Adrenal gland (tissue), 12 donors: ENCODE data around the gene PITHD1. TPM values are rescaled to one million over a fixed set of nuclear protein-coding genes. Genes with fewer than 3 reads are reported as not detected.

Source experiments
- DNase-seq, 7 donors: peaks; one replicate each; pipeline ENCODE4 v3.0.0-alpha.2; 2019 to 2020
- H3K27ac ChIP-seq, 5 donors: fragments of 200-600 bp; sonication (generic) in 4 of 5; 1 replicate in 3 of 5; 2 replicates in 2 of 5; pipeline versions ENCODE4 v1.5.1 to v1.8.0; 2016 to 2020; ENCODE audit warnings: mild to moderate bottlenecking in 1 of 5
- H3K27me3 ChIP-seq: fragments of 200-600 bp; 2 replicates; pipeline ENCODE4 v1.8.0; 2021
- H3K36me3 ChIP-seq, 2 donors: fragments of 200-600 bp; replicated peaks in 1 of 2; 1 replicate in 1 of 2; 2 replicates in 1 of 2; pipeline versions ENCODE4 v1.5.1 to v1.8.0; 2018 to 2022
- H3K4me1 ChIP-seq, 2 donors: fragments of 200-600 bp; replicated peaks in 1 of 2; 1 replicate in 1 of 2; 2 replicates in 1 of 2; pipeline versions ENCODE4 v1.5.1 to v1.8.0; 2018 to 2021
- H3K4me3 ChIP-seq, 4 donors: fragments of 200-600 bp; sonication (generic) in 3 of 4; one replicate each; pipeline ENCODE4 v1.5.1; 2016 to 2018
- H3K9me3 ChIP-seq, 3 donors: fragments of 200-600 bp; sonication (generic) in 1 of 3; replicated peaks in 1 of 3; 1 replicate in 2 of 3; 2 replicates in 1 of 3; pipeline versions ENCODE4 v1.5.1 to v1.8.0; 2016 to 2021
- CTCF ChIP-seq, 6 experiments: fragments of 450-650 bp in 4 of 6; fragments of 200-600 bp in 2 of 6; sonication (generic) in 1 of 6; IDR thresholded peaks; 1 replicate in 5 of 6; 2 replicates in 1 of 6; pipeline versions ENCODE4 v1.5.1 to v1.8.0; 2016 to 2021; ENCODE audit warnings: antibody characterized with exemption in 6 of 6, mild to moderate bottlenecking in 2 of 6, moderate library complexity in 1 of 6
- POLR2A ChIP-seq, 2 donors: fragments of 450-650 bp; IDR thresholded peaks; one replicate each; pipeline ENCODE4 v1.6.1; 2017; ENCODE audit warnings: antibody characterized with exemption in 2 of 2, mild to moderate bottlenecking in 2 of 2, moderate library complexity in 1 of 2
- WGBS, 4 donors: extraction: QIAGEN DNeasy Blood & Tissue Kit in 2 of 4; methylation state at CpG; one replicate each; pipeline versions ENCODE4 v1.1.5 to v1.1.7; 2013 to 2017; 5-methylcytosine and 5-hydroxymethylcytosine counted together
- intact Hi-C, 2 donors: fragments of 100-400 bp; cut with DNase I; formaldehyde crosslinking; loops; one replicate each; pipeline versions ENCODE4 v1.14.1 to v1.15.0; 2022 to 2023
- polyA plus RNA-seq, 3 donors: library from polyadenylated mRNA; stranded (reverse); fragments of 200-250 nt in 2 of 3; fragments of 350-450 nt in 1 of 3; fragmentation: Illumina TruSeq in 1 of 3; extraction: RNeasy Lipid Tissue Mini Kit (QIAGEN cat#74804) in 1 of 3; gene quantifications; one replicate each; pipeline ENCODE4 v1.2.3, GENCODE V29; 2013 to 2014
- total RNA-seq, 9 donors: library from RNA; depleted of rRNA in 4 of 9; stranded (reverse); fragments of >200 nt in 4 of 9; fragments of 120-200 nt in 1 of 9; fragmentation: NEBNext Ultra II Directional in 1 of 9; extraction: Animal tissue kit (Norgen Biotek cat#: 25700) in 1 of 9; gene quantifications; one replicate each; pipeline versions ENCODE4 v1.1.0 to v1.2.4, GENCODE V29; 2013 to 2023
- donor health status: healthy with polysubstance abuse.
- donor health status: Bipolar disorder and iron deficiency.
- donor health status: DM: yes; HTN: yes; CAD: no.
- donor health status: DM: no; HTN: no; CAD: no.
- donor health status: DM: no; HTN: no; CAD: no.
- donor health status: DM: yes; HTN: yes; CAD: no.

PITHD1 gene
- total and polyA plus RNA-seq, 12 donors: 41.9 to 104 (median 63.0) TPM

- Histone ChIP-seq H3K4me1 (peaks cover 11 to 20% of the 10 kb centered on the region in 2 donors), H3K27ac (no peak overlapping the region), H3K4me3 (no peak overlapping the region), H3K36me3 (peaks cover 0 to 30% of the 10 kb centered on the region in 2 donors), H3K9me3 (no peaks in the 10 kb centered on the region), H3K27me3 (no peaks in the 10 kb centered on the region)
- DNase-seq: peak in 1 of 7 donors; percentile 35
- intact Hi-C loops: no loop called here
- TF ChIP-seq CTCF (IDR thresholded peaks at IDR 0.05) (no peak), POLR2A (IDR thresholded peaks at IDR 0.05) (no peak)
- WGBS, 4 donors: 71 to 82% (median 80%) methylated on average over 11 to 20 of the region's 20 CpGs
Observed at GRCh38 chr1:23797478-23798448, 19.5 kb downstream of the PITHD1 start.

GRCh38 chr1:23798662-23799142 lies 20.5 kb downstream of the PITHD1 start:
- H3K9me3 ChIP-seq: no peaks in the 10 kb centered on the region
- intact Hi-C loops: no loop called here
- TF ChIP-seq POLR2A (IDR thresholded peaks at IDR 0.05) (no peak), CTCF (IDR thresholded peaks at IDR 0.05) (no peak)
- H3K4me1 ChIP-seq: peaks cover 11 to 20% of the 10 kb centered on the region in 2 donors
- WGBS, 4 donors: 79 to 88% (median 86%) methylated on average over 9 to 12 of the region's 12 CpGs
- peak overlapping the region in 3 of 5 donors; percentile 84 to 87 (median 85) for H3K27ac ChIP-seq
- no peak overlapping the region for H3K4me3 ChIP-seq
- H3K27me3 ChIP-seq: no peaks in the 10 kb centered on the region
- peak in 3 of 7 donors; percentile 33 to 42 (median 39) for DNase-seq
- peaks cover 0 to 23% of the 10 kb centered on the region in 2 donors for H3K36me3 ChIP-seq

- Histone ChIP-seq H3K9me3 (no peaks in the 10 kb centered on the region), H3K4me1 (peaks cover 11 to 20% of the 10 kb centered on the region in 2 donors), H3K4me3 (peak overlapping the region in 1 of 4 donors; percentile 60), H3K36me3 (peaks cover 0 to 27% of the 10 kb centered on the region in 2 donors), H3K27me3 (no peaks in the 10 kb centered on the region), H3K27ac (peak overlapping the region in 4 of 5 donors; percentile 84 to 88 (median 86))
- DNase-seq: no peak
- 60 to 79% (median 62%) methylated on average over 6 to 7 of the region's 7 CpGs for WGBS, 4 donors
- no peak for TF ChIP-seq POLR2A (IDR thresholded peaks at IDR 0.05)
- no peak for TF ChIP-seq CTCF (IDR thresholded peaks at IDR 0.05)
- intact Hi-C loops: no loop called here
Observed at GRCh38 chr1:23799255-23799569, 21.0 kb downstream of the PITHD1 start.
